Uterus (tissue), 4 donors: ENCODE measurements around the gene TAF12. TPM values are rescaled to one million over a fixed set of nuclear protein-coding genes. Genes with fewer than 3 reads are reported as not detected.
"Not testable (repeated sequence)": the region's sequence is repeated elsewhere in the genome, so short reads cannot be mapped to it uniquely, and the experiment has no call there.

ENCODE experiments used
- DNase-seq, 2 donors: peaks; one replicate each; pipeline ENCODE4 v3.0.0-alpha.2; 2019 to 2020
- H3K27ac ChIP-seq, 2 donors: fragments of 200-600 bp; sonication (generic); 1 replicate in 1 of 2; 2 replicates in 1 of 2; pipeline ENCODE4 v1.5.1; 2016 to 2018
- H3K27me3 ChIP-seq, 2 donors: fragments of 200-600 bp; sonication (generic); one replicate each; pipeline ENCODE4 v1.5.1; 2018 to 2019; ENCODE audit warnings: control low read depth in 1 of 2
- H3K36me3 ChIP-seq, 2 donors: fragments of 200-600 bp; sonication (generic); one replicate each; pipeline ENCODE4 v1.5.1; 2019; ENCODE audit warnings: control low read depth in 1 of 2
- H3K4me1 ChIP-seq, 2 donors: fragments of 200-600 bp; sonication (generic); one replicate each; pipeline ENCODE4 v1.5.1; 2018 to 2019; ENCODE audit warnings: control low read depth in 1 of 2
- H3K4me3 ChIP-seq, 2 donors: fragments of 200-600 bp; sonication (generic); 1 replicate in 1 of 2; 2 replicates in 1 of 2; pipeline ENCODE4 v1.5.1; 2018 to 2019; ENCODE audit warnings: mild to moderate bottlenecking in 1 of 2
- H3K9me3 ChIP-seq, 2 donors: fragments of 200-600 bp; sonication (generic); one replicate each; pipeline ENCODE4 v1.5.1; 2019; ENCODE audit warnings: control low read depth in 1 of 2
- POLR2A ChIP-seq, 2 donors: fragments of 450-650 bp; IDR thresholded peaks; one replicate each; pipeline ENCODE4 v1.6.1; 2016; ENCODE audit warnings: antibody characterized with exemption in 2 of 2, mild to moderate bottlenecking in 1 of 2, moderate library complexity in 1 of 2
- intact Hi-C: fragments of 100-400 bp; cut with DNase I; formaldehyde crosslinking; loops from one replicate; pipeline ENCODE4 v1.15.1; 2023; ENCODE audit warnings: low total_unique reads
- total RNA-seq, 4 donors: library from RNA; depleted of rRNA in 3 of 4; stranded (reverse); fragments of >200 nt in 3 of 4; gene quantifications; one replicate each; pipeline versions ENCODE4 v1.1.0 to v1.2.4, GENCODE V29; 2014 to 2023
- TF ChIP-seq, protein P1 (sequence below), 4 experiments: fragments of 200-600 bp in 2 of 4; fragments of 450-650 bp in 2 of 4; sonication (generic) in 2 of 4; IDR thresholded peaks; one replicate each; pipeline ENCODE4 v1.5.1; 2016 to 2019; ENCODE audit warnings: antibody characterized with exemption in 4 of 4, mild to moderate bottlenecking in 2 of 4, moderate library complexity in 1 of 4
- donor health status: DM: yes; HTN: yes; CAD: no.

TAF12 gene
- total RNA-seq, 4 donors from 2014 or later = 5.3 to 24.4 (median 13.7) TPM

DNA sequence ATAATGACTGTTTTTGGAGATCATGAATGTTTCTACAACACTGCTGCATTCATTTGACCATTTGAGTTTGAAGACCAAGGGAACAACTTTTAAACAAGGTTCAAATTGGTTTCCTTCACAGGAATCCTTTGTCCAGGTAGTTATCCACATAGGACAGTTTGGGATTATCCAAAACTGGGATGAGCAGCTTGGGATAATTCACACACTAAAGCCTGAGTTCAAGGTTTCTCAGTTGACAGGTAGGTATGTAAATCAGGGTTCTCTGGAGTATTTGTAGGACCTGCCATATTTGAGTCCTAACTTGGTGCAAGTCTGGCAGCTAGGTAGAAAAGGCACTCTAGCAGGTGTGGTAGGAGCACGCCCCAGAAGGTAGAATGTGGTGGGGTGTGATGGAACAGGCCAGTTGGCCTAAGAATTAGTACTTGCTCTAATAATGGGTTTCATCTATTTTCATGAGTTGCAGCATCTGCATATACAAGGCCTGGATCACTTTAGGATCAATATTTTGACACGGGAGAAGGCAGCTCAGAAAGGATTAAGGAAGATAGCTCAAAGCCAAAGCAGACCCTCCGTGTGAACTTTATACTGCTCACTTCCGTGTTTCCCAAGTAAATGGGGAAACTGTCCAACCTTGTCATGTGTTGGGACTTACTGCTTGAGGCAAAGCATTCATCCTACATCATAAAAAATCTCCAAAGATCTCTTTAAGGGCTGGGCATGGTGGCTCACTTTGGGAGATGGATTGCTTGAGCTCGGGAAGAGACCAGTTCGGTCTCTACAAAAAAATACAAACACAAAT is 64.9 kb downstream of the TAF12 start:
- intact Hi-C loops = no loop called here

DNA sequence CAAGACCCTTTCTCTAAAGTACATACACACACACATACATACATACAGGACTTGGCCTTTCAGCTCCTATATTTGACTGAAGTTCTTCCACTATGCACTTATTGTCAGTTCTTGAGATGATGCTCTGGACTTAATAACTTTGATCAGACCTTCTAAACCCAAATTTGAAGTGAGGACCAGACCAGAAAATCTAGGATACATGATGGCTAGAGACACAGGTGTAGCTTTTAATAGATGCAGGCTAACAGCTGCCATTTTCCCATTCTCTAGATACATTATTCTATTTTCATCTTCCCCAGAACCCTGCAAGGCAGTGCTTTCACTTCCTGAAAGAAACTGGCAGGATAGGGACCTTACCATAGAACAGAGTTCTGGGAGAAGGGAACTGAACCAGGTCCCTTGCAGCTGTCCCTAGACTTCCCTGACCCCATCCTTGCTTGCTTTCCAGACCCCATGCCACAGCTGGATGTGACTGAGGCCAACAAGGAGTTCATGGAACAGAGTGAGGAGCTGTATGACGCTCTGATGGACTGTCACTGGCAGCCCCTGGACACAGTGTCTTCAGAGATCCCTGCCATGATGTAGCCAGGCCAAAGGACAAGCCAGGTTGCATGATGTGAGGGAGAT is 65.7 kb downstream of the TAF12 start:
- TF ChIP-seq POLR2A (IDR thresholded peaks at IDR 0.05) = no peak
- TF ChIP-seq, protein P1, sequence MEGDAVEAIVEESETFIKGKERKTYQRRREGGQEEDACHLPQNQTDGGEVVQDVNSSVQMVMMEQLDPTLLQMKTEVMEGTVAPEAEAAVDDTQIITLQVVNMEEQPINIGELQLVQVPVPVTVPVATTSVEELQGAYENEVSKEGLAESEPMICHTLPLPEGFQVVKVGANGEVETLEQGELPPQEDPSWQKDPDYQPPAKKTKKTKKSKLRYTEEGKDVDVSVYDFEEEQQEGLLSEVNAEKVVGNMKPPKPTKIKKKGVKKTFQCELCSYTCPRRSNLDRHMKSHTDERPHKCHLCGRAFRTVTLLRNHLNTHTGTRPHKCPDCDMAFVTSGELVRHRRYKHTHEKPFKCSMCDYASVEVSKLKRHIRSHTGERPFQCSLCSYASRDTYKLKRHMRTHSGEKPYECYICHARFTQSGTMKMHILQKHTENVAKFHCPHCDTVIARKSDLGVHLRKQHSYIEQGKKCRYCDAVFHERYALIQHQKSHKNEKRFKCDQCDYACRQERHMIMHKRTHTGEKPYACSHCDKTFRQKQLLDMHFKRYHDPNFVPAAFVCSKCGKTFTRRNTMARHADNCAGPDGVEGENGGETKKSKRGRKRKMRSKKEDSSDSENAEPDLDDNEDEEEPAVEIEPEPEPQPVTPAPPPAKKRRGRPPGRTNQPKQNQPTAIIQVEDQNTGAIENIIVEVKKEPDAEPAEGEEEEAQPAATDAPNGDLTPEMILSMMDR (IDR thresholded peaks at IDR 0.05) = no peak
- Histone ChIP-seq H3K36me3 (no peaks in the 10 kb centered on the region), H3K9me3 (no peaks in the 10 kb centered on the region), H3K4me1 (no peaks in the 10 kb centered on the region), H3K27me3 (no peaks in the 10 kb centered on the region), H3K4me3 (no peak overlapping the region), H3K27ac (no peak overlapping the region)
- intact Hi-C loops = no loop called here
- DNase-seq = no peak

More for the DNA sequence above, 64.9 kb downstream of the TAF12 start:
- no peaks in the 10 kb centered on the region for H3K9me3 ChIP-seq
- no peak overlapping the region for H3K4me3 ChIP-seq
- no peak overlapping the region for H3K27ac ChIP-seq
- no peaks in the 10 kb centered on the region for H3K27me3 ChIP-seq
- H3K36me3 ChIP-seq = no peaks in the 10 kb centered on the region
- TF ChIP-seq POLR2A (IDR thresholded peaks at IDR 0.05) = no peak
- TF ChIP-seq, protein P1 (IDR thresholded peaks at IDR 0.05) = no peak
- no peak for DNase-seq
- no peaks in the 10 kb centered on the region for H3K4me1 ChIP-seq

DNA sequence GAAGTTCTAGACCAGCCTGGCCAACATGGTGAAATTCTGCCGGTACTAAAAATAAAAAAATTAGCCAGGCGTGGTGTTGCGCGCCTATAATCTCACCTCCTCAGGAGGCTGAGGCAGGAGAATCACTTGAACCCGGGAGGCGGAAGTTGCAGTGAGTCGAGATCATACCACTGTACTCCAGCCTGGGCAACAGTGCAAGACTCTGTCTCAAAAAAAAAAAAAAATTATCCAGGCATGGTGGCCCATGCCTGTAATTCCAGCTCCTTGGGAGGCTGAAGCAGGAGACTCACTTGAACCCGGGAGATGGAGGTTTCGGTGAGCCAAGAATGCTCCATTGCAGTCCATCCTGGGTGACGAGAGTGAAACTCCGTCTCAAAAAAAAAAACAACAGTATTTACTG is 69.3 kb downstream of the TAF12 start:
- Histone ChIP-seq H3K9me3 (no peaks in the 10 kb centered on the region), H3K4me3 (no peak overlapping the region), H3K4me1 (no peaks in the 10 kb centered on the region), H3K27me3 (no peaks in the 10 kb centered on the region), H3K36me3 (no peaks in the 10 kb centered on the region), H3K27ac (no peak overlapping the region)
- DNase-seq = no peak
- intact Hi-C loops = no loop called here
- TF ChIP-seq, protein P1 (IDR thresholded peaks at IDR 0.05) = no peak
- no peak for TF ChIP-seq POLR2A (IDR thresholded peaks at IDR 0.05)

DNA sequence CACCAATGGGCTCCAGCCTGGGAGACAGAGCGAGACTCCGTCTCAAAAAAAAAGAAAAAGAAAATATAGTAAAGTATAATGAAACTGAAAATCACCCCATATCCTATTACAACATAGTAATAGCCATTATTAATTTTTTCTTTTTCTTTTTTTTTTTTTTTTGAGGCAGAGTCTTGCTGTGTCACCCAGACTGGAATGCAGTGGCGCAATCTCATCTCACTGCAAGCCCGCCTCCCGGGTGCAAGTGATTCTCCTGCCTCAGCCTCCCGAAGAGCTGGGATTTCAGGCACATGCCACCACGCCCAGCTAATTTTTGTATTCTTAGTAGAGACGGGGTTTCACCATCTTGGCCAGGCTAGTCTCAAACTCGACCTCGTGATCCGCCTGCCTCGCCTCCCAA is 70.0 kb downstream of the TAF12 start:
- H3K4me1 ChIP-seq, H3K4me3 ChIP-seq, intact Hi-C loops, H3K27ac ChIP-seq, H3K27me3 ChIP-seq, DNase-seq, H3K9me3 ChIP-seq, H3K36me3 ChIP-seq: not testable (repeated sequence)

DNA sequence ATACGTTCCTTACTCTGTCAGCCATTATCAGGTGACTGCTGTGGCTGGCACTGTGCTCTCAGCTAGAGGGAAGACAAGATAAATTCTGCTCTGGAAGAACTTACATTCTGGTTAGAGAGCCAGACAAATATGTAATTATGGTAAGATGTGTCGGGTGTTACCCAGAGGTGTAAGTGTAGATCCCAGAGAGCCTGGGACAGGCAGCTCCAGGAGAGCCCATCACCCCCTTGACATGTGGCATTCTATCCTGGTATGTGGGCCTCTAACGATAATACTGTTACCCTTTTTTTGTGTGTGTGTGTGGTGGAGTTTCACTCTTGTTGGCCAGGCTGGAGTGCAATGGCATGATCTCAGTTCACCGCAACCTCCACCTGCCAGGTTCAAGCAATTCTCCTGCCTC is 71.0 kb downstream of the TAF12 start:
- Histone ChIP-seq H3K4me1 (no peaks in the 10 kb centered on the region), H3K27me3 (no peaks in the 10 kb centered on the region), H3K36me3 (no peaks in the 10 kb centered on the region), H3K27ac (no peak overlapping the region), H3K9me3 (no peaks in the 10 kb centered on the region), H3K4me3 (no peak overlapping the region)
- intact Hi-C loops = no loop called here
- no peak for DNase-seq
- TF ChIP-seq, protein P1 (IDR thresholded peaks at IDR 0.05) = no peak
- no peak for TF ChIP-seq POLR2A (IDR thresholded peaks at IDR 0.05)
